ENCODE measurements around the gene PLEKHG4. TPM values are rescaled to one million over a fixed set of nuclear protein-coding genes. Genes with fewer than 3 reads are reported as not detected.

Gene PLEKHG4
- total RNA-seq, 1 experiment from 2014 or later = 0.57 TPM

GRCh38 chr16:67286441-67287235 lies 7.3 kb downstream of the PLEKHG4 start:
- no peak for DNase-seq (ENCODE audit: low read depth)

DNA sequence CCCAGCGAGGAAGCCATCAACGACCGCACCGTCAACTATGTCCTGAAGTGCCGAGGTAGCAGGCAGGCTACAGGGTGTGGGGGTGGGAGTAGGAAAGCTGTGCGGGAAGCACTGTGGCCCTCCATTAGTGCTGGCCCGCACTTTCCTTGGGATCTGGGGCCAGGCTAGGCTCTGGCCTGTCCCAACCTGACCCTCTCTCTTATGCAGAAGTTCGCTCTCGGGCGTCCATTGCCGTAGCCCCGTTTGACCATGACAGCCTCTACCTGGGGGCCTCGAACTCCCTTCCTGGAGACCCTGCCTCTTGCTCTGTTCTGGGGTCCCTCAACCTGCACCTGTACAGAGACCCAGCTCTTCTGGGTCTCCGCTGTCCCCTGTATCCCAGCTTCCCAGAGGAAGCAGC lies 8.6 kb downstream of the PLEKHG4 start:
- DNase-seq (ENCODE audit: low read depth) = no peak

DNA sequence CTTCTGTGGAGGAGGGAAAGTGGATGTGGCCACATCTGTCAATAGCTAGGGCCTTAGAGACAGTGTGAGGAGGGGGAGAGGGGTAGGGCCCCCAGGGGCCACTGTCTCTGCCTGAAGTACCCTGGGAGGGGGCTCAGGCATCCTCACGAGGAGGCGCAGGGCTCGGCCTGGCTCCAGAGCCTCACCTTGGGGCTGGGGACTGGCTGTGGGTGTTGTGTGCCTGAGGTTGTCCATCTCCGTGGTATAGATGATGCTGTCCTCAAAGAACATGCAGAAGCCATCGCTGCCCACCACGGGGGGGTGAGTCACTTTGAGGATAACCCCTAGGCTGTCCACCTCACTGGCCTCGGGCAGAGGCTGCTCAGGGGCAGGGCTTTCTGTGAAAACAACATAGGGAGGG lies 12.1 kb downstream of the PLEKHG4 start:
- DNase-seq (ENCODE audit: low read depth) = no peak

DNA sequence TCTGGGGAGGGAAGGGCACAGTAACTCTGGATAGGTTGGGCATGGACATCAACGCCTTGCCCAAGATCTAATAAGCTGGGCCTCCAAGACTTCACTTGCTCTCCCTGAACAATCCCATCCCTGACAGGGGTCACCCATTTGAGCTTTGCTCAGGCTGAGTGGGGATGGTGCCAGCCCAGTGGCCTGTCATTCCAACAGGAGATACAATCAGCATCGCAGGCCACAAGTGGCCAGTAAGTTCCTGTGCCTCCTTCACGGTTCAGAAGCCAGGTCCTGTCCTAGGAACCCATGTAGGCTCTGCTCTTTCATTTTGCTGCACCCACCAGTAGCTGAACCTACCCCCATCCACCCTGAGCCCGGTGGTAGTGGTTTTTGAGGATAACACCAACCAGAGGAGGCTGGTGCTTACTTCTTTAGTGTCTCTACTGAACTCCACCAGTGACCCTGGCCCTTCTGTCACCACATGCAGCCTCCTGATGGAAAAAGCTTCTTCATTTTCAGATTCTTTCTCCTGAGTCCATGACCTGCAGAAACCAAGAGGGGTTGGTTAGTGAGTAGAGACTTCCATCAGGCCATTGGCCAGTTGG lies 14.9 kb downstream of the PLEKHG4 start:
- DNase-seq (ENCODE audit: low read depth) = no peak

GRCh38 chr16:67294938-67295361 lies 15.6 kb downstream of the PLEKHG4 start:
- no peak for DNase-seq (ENCODE audit: low read depth)

GRCh38 chr16:67296420-67296819 lies 17.1 kb downstream of the PLEKHG4 start:
- DNase-seq (ENCODE audit: low read depth) = peak; percentile 13

DNA sequence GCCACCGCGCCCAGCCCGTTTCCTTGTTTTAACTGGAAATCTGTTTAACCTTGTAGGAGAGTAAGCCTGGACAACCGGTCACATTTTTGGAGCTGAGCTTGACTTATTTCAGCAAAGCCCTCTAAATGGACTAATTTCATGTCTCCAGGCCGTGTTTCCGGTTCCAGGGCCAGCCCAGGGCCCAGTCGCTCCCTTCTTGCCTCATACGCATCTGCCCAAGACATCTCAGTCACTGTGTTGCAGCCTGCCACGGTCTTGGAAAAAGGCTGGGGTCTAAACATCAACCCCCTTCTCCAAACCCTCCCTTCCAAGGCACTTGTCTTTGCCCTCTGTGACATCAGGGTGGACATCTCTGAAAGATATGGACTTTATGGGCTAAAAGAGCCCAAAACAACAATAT lies 18.9 kb downstream of the PLEKHG4 start:
- no peak for DNase-seq (ENCODE audit: low read depth)

DNA sequence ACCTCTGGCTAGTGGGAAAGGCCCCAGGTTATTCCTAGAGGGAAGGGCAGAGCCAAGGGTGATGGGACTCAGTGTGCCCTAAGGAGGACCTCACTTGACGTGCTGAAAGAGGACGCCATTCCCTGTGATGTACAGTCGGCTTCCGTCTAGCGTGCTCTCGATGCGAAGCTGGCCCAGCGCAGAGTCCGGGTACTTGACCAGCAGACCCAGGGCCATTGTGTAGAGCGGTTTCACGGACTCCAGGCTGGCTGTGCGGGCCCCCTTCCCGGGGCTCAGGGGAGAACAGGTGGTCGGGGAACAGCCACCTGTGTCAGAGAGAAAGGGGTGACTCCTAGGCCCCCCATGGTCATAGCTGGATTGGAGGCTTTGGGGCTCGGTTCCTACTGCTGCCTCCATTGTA lies 19.9 kb downstream of the PLEKHG4 start:
- DNase-seq (ENCODE audit: low read depth) = no peak

GRCh38 chr16:67301080-67301782 lies 21.9 kb downstream of the PLEKHG4 start:
- no peak for DNase-seq (ENCODE audit: low read depth)

DNA sequence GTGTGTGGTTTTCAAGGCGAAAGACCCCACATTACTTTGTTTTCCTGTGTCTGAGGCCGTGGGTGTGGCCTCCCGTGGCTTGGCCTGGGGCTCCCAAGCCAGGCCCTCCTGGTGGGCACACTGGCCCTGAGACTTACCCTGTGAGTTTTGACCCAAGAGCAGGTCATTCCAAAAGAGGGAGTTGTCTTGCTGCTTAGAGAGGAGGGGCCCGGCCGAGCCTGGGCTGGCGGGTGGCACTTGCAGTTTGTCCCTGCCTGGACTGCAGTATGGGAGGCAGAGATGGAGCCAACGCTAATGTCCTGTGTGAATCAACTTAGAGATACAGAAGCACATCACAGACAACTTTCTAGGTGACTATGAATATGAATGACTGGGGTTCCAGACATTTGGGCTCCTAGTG lies 22.7 kb downstream of the PLEKHG4 start:
- DNase-seq (ENCODE audit: low read depth) = no peak

- DNase-seq (ENCODE audit: low read depth) = no peak
Observed at GRCh38 chr16:67302970-67303369, 23.6 kb downstream of the PLEKHG4 start.

- DNase-seq (ENCODE audit: low read depth) = no peak
Observed at GRCh38 chr16:67304020-67304419, 24.7 kb downstream of the PLEKHG4 start.

GRCh38 chr16:67305216-67306071 lies 26.1 kb downstream of the PLEKHG4 start:
- DNase-seq (ENCODE audit: low read depth) = no peak

DNA sequence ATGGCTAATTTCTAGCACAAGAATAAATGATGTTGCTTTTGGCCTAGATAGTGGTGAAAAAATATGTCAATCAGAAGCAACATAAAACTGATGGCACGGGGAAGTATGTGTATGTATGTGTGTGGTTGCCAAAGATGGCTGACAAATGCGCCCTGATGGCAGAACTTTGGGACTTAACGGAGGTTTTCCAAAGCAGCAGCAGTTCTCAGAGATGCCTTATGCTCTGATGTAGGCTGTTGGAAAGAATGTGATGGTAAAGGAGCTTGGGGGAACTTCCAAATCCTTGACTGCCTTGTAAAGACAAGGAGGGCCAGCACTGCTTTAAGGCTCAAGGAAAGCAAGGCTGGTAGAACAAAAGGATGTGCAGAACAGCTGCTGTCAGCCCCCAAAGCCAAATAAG lies 31.2 kb downstream of the PLEKHG4 start:
- no peak for DNase-seq (ENCODE audit: low read depth)

DNA sequence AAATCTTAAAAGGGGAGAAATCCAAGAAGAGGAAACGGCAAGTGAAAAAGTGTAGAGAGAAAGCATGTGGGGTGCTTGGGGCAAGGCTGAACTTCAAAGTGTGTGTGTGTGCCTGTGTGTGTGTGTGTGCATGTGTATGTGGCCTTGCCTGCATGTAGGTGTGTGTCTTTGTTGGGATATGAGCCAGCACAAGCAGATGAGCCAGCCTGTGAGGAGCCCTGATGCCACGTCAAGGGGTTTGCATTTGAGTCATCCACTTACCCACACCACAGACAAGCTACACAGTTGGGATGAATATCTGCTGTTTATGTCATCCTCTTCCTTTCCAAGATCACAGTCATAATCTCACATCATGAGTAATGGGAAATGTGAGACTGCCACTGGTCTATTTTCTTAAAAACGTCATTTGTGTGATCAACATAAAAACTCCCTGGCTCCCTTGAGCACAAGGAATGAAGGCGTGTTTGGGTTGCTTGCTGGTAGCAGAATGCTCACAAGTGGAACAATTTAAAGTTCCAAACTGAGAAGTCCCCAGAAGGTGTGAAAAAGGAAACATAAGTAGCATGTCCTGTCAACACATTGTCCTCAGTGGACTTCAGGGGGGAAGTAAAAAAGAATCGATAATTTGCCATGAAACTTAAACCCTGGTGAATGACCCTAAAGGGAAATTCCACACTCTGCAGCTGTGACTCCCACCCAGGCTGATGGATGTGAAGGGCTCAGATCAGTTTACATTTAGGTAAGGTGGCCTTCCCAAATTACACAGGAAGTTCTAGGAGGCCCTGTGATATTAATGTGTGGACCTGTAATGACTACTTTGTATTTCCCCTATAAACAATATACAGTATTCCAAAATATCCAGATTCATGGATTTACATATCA lies 32.5 kb downstream of the PLEKHG4 start:
- DNase-seq (ENCODE audit: low read depth) = peak; percentile 99

DNA sequence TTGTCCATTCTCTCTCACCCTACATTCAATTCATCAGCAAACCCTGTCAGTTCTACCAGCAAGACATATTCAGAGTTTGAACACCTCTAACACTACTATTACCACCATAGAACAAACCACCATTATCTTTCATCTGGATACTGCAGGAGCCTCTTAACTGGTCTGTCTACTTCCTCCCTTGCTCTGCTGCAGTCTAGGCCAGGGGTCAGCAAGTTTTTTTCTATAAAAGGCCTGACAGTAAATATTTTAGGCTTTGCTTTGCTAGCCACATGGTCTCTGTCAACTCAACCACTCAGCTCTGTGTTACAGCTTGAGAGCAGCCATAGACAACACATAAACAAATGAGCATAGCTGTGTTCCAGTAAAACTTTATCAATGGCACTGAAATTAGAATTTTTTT lies 33.4 kb downstream of the PLEKHG4 start:
- DNase-seq (ENCODE audit: low read depth) = no peak

DNA sequence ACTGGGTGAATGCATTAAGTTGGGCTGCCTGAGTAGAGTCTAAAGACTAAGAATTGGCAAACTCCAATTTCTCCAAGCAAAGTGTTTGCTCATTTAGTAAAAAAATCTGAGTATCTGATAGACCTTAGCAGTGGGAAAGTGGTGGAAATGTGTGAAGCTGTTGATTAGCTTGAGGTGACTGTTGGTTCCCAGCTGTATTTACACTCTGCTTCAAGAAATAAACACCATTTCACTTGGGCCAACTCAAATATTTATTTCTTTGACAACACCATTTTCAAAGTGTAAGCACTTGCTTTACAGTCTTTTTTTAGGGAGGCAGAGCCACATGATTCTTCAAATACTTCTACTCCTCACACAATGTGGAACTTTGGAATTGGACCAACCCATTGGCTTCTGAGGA lies 38.5 kb downstream of the PLEKHG4 start:
- no peak for DNase-seq (ENCODE audit: low read depth)

DNA sequence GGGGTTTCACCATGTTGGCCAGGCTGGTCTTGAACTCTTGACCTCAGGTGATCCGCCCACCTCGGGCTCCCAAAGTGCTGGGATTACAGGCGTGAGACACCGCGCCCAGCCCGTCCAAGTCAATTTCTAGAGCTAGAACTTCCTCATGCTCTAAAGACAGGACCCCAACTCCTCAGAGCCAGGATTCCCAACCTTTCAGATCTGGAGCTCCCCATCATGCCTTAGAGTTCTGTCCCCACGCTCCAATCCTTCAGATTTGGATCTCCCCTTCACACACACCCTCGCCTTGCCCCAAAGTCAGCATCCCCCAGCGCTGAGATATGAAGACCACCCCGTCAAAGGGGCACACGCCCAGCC lies 46.8 kb downstream of the PLEKHG4 start:
- DNase-seq (ENCODE audit: low read depth) = no peak

DNA sequence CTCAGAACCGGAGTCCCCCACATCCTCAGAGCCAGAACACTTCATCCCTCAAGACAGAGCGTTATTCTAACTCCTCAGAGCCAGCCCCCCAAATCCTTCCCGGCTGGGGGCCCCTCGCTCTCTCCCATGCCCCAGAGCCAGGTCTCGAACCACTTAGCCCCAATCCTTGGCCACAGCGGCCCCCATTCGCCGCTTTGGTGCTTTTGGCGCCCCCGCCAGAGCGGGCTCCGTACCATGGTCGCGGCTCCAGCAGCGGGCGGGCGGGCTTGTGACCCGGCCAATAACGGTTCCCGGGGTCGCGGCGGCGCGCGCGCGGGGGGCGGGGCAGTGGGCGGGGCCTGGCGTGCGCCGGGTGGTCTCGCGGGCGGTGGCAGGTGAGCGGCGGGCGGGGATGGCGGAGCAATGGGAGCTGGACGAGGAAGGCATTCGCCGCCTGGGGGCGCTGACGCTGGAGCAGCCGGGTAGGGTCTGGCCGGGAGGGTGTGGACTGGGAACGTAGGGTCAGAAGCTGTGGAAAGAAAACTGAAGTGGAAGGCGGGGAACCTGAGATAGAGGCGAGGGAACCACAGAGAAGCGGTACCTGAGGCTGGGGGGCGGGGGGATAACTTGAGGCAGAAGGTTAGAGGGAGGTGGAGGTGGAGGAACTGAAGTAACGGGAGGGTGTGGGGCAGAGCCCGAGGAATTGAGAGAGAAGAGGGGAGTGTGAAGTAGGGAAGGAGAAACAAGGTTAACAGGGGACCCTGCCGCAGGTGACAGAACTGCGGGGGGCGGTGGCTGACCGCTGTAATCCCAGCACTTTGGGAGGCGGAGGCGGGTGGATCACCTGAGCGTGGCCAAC lies 47.4 kb downstream of the PLEKHG4 start, which contains the start of the genes KCTD19 and LRRC36:
TSS of gene KCTD19 (minus strand) at position 270 of the 838 bp plus-strand sequence. CDS start at position 236, 34 bp downstream.
TSS of gene LRRC36 (plus strand) at position 344 of the 838 bp plus-strand sequence. CDS start at position 392, 48 bp downstream.
- no peak for DNase-seq (ENCODE audit: low read depth)

- DNase-seq (ENCODE audit: low read depth) = no peak
Observed at GRCh38 chr16:67327743-67328142, 48.4 kb downstream of the PLEKHG4 start.

Measured in LHCN-M2 (cell line).